NCI-H446 treated with DMSO at 0.1 percent for 48 hours (cell line): ENCODE measurements around the gene SLC38A3.

Source experiments
- DNase-seq: peaks from one replicate; lab custom pipeline; 2025; lab: John Stamatoyannopoulos, UW

The SLC38A3 gene

DNA sequence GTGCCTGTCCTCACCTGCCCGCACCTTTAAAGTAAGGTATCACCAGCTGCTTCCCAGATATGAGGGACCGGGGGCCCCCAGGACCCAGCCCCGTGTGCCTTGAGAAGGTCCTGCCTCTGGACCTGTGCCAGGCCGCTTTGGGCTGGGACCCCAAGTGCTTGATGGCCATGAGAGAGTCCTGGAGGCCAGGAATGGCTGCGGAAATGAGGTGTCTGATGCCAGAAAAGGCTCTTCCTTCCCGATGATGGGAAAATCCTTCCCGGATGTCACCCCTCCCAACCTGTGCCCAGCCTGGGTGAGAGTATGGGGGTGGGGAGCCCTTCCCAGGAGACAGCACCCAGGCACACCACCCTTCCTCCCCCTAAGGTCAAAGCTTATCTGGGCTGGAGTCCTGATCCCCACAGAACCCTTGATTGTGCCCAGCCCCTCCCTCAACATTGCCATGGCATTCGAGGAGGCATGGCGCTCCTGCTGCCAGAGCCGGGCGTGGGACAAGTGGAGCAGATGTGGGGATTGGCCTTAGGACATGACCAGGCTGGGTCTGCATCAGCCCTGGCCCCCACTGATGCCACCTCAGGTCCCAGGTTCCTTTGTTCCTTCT, 35.7 kb upstream of the SLC38A3 start:
- DNase-seq, result no peak

DNA sequence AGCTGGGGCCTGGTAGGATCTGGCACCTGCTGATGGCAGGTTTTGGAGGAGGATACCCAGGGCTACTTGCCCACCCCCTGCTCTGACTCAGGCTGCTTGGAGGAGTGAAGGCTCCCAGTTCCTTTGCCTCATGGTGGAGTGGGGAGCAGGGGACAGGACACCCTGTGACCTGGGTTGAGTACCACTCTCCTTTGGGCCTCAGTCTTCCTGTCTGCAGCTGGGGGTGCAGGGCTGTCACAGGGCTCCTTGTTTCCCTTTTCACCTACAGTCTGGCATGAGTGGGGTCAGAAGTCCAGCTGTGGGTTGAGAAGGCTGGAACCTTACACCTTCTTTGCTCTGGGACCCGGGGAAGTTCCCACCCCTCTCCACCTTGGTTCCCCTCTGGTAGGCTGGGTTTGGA, 35.2 kb upstream of the SLC38A3 start:
- no peak for DNase-seq

DNA sequence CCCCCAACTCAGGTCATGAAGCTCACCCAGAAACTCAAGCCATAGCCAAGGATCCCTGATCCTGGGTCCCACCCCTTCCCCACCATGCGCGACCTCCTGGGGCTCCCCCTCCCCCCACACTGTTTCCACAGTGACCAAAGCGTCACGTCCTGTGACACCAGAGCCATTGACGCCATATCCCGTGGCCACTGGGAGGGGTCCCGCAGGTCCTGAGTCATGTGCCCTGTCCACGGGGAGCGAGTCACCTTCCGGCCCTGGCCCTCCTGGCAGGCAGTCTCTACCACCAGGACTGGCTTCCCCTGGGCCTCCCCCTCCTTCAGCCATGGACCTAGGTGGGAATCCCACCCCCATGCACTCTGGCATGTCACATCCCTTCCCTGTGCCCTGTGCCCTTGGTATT, 34.4 kb upstream of the SLC38A3 start:
- no peak for DNase-seq

DNA sequence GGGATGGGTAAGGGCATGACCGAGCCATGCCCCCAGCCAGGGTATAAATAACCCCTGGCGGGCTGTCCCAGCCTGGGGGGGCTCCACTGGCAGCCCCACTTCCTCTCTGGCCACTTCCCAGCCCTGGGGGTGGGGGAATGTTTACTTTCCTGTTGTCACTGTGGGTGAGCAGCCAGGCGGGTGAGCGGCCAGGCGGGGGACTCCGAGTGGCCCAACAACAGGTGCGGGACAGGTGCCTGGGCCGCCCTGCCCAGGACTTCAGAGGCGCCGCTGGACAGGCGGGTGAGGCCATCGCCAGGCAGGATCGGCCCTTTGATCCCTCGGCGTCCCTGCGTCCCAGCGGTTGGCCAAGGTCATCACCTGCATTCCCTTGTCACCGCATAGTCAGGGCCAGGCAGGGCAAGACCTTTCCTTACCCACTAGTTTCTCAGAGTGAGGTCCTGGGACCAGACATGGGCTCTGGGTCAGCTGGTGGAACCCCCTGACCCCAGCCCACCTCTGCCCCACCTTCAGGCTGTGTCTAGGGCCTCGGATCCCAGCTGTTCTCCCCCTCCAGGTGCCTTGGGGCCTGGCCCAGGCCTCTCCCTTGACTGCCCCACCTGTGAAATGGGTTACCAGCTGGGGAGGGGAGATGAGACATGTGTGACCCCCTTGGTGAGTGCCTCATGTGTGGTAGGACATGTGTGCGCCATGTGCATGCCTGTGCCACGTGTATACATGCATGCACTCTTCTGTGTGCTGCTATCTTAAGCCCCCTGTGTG, 33.4 kb upstream of the SLC38A3 start:
- no peak for DNase-seq

DNA sequence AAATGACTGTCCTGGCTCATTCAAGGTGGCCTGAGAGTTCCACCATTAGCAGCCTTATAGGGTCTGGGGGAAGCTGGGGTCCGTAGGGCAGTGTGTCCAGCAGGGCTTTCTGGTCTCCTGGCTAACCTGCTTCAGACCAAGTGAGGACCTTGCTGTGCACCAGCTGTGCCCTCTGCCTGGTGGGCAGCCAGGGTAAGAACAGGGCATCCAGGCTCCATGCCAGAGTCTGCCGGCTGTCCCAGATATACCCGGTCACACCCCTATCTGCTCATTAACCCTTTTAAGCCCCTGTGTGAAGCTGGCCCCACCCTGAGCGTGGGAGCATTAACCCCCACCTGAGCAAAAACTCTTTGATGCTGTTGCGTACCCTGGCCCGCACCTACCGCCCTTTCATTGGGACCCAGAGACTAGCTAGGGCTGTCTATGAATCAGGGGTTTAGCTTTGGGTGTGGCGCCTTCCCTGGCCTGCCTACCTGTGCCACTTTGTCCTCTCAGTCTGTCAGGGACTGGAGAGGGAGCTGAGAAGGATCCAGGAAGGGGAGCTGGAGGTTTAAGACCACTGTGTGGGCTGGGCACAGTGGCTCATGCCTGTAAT, 32.3 kb upstream of the SLC38A3 start:
- DNase-seq, result no peak

DNA sequence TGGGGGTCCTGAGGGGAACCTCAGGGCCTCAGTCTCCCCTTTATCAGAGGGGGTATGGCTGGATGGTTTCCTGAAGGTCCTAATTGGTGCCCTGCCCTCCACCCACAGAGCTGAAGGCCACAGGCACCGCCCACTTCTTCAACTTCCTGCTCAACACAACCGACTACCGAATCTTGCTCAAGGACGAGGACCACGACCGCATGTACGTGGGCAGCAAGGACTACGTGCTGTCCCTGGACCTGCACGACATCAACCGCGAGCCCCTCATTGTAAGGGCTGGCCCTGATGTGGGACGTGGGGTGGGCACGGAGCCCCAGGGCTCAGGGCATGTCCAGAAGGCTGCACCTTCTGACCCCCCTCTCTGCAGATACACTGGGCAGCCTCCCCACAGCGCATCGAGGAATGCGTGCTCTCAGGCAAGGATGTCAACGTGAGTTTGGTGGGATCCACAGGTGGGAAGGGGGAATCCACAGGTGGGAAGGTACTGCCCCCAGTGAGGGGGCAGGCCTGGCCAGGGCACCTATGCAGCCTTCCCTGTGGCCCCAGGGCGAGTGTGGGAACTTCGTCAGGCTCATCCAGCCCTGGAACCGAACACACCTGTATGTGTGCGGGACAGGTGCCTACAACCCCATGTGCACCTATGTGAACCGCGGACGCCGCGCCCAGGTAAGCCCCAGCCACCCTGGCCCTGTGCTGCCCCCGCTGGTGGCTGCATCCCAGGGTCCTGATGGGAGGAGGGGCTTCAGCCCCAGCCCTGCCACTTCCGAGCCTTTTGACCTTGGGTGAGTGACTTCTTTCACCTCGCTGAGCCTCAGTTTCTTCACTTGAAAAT, 31.2 kb upstream of the SLC38A3 start:
- no peak for DNase-seq

DNA sequence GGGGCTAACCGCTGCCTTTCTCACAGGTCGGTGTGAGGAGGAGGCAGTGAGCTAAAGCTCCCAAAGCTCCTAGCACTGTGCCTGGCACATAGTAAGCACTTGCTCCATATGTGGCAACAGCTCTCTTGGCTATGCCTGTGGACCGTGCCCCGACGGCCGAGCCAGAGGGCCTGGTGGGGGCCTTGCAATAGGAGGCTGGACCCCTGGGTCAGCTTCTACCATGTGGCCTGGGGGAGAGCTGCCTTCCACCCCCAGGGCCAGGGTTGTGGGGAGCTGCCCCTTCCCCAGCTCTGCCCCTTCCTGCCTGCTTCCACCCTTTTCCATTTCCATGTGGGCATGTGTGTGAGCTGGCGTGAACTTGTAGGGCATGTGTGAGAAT, 30.6 kb upstream of the SLC38A3 start:
- DNase-seq, result no peak

DNA sequence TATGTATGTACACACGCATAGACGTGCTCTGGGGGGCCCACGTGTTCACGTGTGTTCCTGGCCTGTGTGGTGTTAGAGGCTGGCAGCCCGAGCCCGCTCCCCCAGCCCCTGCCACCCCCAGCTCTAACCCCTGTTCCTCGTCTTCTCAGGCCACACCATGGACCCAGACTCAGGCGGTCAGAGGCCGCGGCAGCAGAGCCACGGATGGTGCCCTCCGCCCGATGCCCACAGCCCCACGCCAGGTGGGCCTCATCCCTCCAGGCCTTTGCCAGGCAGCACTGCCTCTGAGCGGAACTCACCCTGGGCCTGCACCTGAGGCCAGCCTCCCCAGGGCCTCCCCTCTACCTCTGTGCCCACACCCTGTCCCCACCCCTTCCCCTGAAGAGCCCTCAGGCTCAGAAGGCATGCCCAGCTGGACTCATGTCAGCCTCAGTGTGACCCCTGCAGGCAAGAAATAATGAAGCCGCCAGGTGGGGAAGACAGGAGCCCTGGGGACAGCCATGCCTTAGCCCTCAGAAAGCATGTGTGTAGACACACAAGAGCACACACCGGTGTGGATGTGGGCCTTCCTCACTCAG, 30.0 kb upstream of the SLC38A3 start:
- no peak for DNase-seq

DNA sequence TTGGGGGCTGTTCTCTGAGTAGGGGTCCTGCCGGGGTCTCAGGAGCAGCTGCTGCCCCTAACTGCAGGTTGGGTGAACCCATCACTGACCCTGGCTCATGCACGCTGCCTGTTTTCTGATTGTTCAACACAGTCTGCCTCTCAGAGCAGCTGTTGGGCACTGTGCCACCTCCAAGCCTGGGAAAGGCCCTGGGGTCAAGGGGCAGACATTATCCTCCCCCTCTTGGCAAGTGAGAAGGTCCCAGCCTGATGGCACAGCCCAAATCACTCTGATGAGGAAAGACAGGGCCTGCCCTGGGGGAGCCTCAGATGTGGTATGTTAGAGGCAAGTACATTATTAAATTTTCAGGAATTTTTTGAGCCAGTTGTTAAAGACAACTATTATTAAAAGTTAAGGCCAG, 27.7 kb upstream of the SLC38A3 start:
- DNase-seq, result no peak

DNA sequence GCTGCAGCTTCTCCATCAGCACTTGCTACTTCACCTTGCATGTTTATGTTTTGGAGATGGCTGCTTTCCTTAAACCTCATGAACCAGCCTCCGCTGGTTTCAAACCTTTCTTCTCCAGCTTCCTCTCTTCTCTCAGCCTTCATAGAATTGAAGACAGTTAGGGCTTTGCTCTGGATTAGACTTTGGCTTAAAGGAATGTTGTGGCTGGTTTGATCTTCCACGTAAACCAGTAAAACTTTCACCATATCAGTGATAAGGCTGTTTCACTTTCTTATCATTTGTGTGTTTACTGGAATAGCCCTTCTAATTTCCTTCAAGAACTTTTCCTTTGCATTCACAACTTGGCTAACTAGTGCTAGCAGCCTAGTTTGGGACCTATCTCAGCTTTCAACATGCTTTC, 25.4 kb upstream of the SLC38A3 start:
- DNase-seq, result no peak

DNA sequence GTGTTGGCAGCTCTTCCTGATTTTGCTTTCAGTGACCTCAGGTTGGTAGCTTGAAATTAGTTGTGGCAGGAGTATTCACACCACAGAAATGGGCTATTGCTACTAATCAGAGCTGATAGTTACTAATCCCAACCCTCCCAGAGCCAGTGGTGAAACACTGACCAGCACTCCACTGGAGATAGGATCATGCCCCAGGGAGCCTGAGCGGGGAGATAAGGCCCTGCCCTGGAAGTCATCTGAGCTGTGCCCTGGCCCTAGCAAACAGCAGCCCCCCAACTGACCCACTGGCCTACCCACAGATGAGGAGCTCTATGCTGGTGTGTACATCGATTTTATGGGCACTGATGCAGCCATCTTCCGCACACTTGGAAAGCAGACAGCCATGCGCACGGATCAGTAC, 23.1 kb upstream of the SLC38A3 start:
- DNase-seq, result no peak

DNA sequence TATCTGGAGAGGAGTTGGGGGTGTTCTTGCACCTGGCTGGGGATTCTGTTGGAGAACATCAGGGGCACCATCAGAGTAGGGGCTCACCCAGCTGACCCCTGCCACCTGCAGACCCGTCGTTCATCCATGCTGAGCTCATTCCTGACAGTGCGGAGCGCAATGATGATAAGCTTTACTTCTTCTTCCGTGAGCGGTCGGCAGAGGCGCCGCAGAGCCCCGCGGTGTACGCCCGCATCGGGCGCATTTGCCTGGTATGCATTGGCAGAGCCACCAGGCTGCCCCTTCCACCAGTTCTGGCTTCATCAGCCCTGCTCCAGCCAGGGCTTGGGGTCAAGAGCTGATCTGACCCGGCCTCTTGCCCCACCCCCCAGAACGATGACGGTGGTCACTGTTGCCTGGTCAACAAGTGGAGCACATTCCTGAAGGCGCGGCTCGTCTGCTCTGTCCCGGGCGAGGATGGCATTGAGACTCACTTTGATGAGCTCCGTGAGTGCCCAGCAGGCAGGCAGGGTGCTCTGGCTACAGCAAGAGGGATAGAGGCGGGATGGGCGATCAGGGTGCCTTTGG, 22.5 kb upstream of the SLC38A3 start:
- DNase-seq, result no peak

DNA sequence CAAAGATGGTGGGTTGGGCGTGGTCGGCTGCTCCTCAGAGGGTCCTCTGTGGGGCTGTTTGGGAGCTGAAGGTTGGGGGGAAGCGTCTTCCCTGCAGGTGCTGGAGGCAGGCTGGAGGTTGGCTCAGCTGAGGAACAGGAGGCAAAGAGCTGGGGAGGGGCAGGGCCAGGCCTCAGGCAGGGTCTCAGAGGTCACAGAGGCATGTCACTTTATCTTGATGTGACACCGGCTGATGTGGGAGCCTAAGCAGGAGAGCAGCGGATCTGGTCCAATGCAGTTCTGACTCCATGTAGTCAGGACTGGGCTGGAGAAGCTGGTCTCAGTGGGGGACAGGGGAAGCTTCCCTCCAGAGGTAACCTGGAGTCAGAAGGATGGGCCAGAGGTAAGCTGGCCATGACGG, 21.3 kb upstream of the SLC38A3 start:
- DNase-seq, result no peak

DNA sequence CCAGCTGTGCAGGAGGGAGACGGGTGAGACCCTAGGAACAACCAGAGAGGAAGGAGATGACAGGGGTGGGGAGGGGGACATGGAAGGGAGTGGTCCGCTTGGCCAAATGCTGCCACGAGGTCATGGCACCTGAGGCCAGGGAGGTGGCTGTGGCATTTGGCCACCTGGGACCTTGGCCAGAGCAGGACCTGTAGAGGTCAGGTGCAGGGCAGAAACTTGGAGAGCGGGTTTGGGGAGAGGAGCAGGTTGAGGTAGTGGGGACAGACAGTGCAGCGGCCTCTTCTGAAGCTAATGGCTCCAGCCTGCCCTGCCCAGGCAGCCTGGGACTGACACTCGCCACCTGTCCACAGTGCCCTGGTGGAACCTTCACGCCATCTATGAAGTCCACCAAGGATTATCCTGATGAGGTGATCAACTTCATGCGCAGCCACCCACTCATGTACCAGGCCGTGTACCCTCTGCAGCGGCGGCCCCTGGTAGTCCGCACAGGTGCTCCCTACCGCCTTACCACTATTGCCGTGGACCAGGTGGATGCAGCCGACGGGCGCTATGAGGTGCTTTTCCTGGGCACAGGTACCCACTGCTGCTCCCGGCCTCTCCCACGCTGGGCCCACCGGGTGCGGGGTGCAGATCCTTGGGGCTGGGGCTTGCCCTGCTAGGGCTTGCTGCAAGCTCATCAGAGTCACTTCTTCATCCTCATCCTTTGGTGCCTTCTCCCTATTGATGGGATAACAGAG, 20.7 kb upstream of the SLC38A3 start:
- DNase-seq, result no peak

DNA sequence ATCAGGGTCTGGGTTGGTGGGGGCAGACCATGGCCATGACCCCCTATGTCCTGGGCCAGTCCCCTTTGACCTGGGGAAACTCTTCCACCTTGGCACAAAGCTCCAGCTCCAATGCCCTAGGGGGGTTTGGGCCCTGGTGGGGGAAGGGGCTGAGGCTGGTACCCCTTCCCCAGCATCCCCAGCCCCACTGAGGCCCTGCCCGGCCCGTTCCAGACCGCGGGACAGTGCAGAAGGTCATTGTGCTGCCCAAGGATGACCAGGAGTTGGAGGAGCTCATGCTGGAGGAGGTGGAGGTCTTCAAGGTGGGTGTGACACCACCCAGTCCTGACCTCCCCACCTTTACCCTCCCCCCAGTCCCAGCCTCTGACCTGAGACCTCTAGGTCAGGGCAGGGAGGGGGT, 19.8 kb upstream of the SLC38A3 start:
- no peak for DNase-seq

DNA sequence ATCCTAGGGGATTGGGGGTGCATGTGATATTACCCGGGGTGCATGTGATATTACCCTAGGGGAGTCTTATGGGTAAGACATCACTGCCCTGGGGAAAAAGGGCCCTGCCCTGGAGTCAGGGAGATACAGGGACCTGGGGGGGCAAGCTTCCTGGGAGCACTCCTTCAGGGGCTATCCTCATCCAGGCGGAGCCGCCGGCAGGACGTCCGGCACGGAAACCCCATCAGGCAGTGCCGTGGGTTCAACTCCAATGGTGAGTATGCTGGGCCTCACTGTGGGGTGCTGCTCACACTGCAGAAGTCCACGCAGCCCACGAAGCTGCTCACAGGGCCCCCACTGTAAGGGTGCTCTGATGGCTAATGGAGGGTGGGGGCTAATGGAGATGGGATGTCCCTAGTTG, 19.0 kb upstream of the SLC38A3 start:
- no peak for DNase-seq

DNA sequence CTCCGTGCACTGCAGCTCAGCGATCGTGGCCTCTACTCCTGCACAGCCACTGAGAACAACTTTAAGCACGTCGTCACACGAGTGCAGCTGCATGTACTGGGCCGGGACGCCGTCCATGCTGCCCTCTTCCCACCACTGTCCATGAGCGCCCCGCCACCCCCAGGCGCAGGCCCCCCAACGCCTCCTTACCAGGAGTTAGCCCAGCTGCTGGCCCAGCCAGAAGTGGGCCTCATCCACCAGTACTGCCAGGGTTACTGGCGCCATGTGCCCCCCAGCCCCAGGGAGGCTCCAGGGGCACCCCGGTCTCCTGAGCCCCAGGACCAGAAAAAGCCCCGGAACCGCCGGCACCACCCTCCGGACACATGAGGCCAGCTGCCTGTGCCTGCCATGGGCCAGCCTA, 17.3 kb upstream of the SLC38A3 start:
- DNase-seq, result no peak

DNA sequence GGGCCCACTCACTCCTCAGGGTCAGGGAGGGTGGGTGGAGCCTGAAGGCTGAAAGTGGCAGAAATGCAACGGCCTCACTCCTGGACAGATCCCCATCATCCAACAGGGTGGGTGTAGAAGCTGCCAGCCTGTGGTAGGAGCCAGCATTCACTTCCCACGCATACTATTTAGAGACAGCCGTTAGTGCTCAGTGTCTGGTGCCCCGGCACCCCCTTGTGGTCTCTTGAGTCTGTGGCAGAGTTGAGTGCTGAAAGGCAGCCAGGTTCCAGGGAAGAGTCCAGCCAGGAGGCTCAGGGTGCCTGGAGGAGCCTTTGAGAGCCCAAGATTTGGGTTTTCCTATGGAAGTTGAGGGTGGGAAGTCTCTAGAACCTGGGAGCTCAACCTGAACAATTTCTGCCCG, 15.8 kb upstream of the SLC38A3 start:
- DNase-seq, result peak; percentile 26

DNA sequence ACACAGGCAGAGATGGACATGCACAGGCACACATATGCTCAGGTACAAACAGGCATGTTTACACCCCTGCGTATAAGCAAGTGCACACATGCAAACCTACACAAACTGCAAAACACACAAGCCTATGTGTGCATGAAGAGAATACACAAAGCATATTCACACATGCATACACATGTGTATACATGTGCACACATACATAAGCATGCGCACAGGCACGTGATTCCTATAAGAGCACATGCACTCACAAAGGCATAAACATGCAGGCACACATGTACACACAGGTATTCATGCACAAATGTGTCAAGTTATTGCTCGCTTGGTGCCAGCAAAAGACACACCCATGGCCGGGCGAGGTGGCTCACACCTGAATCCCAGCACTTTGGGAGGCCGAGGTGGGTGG, 15.1 kb upstream of the SLC38A3 start:
- DNase-seq, result no peak

DNA sequence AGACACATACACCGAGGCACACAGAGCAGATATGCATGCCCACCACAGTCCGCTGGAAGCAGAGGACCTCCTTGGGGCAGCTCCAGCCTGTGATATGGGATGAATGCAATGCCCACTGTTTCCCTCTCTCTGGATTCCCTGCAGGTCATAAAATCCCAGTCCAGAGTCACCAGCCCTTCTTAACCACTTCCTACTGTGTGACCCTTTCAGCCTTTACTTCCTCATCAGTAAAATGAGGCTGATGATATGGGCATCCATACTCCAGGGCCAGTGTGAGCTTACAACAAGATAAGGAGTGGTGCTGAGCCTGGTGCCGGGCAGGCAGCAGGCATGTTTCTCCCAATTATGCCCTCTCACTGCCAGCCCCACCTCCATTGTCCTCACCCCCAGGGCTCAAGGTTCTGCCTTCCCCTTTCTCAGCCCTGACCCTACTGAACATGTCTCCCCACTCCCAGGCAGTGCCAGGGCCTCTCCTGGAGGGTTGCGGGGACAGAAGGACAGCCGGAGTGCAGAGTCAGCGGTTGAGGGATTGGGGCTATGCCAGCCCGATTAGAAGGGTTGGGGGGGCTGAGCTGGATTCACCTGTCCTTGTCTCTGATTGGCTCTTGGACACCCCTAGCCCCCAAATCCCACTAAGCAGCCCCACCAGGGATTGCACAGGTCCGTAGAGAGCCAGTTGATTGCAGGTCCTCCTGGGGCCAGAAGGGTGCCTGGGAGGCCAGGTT, 14.0 kb upstream of the SLC38A3 start, which contains the start of gene GNAT1:
Gene GNAT1 (plus strand): TSS at position 675 of the 725 bp plus-strand sequence. CDS start 116 bp downstream, outside the sequence.
- no peak for DNase-seq

DNA sequence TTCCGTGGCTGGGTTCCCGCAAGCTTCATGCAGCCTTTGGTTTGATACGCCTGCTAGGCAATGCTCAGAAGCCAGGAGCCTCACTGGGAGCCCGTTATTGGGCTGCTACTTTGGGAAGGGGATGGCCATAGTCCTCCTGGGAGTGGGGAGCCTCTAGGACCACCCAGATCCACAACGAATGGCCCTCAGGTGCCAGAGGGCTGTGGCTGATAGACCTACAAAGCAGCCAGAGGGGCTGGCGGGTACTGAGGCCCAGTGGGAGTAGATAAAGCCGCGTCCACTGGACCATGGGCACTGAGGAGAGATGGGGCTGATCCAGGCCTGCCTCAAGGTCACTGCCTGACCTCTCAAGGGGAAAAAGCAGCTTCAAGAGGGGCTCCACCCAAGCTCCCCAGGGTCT, 12.9 kb upstream of the SLC38A3 start:
- DNase-seq, result no peak
